Measurements from ENCODE around the gene ENDOD1.

The ENDOD1 gene

DNA sequence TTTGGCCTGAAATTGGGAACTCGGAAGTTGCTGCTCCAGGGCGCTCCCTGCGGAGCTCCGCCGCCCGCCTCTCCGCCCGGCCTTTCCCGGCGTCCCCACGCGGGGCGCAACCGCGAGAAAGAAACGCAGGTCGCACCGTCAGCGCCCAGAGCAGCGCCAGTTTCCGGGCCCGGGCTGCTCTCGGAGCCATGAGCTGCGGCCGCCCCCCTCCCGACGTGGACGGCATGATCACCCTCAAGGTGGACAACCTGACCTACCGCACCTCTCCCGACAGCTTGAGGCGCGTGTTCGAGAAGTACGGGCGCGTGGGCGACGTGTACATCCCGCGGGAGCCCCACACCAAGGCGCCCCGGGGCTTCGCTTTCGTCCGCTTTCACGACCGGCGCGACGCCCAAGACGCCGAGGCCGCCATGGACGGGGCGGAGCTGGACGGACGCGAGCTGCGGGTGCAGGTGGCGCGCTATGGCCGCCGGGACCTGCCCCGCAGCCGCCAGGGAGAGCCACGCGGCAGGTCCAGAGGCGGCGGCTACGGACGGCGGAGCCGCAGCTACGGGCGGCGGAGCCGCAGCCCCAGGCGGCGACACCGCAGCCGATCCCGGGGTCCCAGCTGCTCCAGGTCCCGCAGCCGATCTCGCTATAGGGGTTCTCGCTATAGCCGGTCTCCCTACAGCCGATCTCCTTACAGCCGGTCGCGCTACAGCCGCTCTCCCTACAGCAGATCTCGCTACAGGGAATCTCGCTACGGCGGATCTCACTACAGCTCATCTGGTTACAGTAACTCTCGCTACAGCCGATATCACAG is 22.4 kb upstream of the ENDOD1 start:
- H3K4me1 Mint-ChIP-seq (ENCODE audit: low read depth): peaks cover 20% of the 10 kb centered on the region

GRCh38 chr11:95067841-95068219 is 21.8 kb upstream of the ENDOD1 start:
- Mint-ChIP-seq H3K36me3 (ENCODE audit: low read depth) (peaks cover 19% of the 10 kb centered on the region), H3K4me1 (ENCODE audit: low read depth) (peaks cover 20% of the 10 kb centered on the region), H3K27ac (peak overlapping the region; percentile 95), H3K4me3 (peak overlapping the region; percentile 91), H3K9me3 (no peaks in the 10 kb centered on the region), H3K27me3 (ENCODE audit: low read depth) (peaks cover 14% of the 10 kb centered on the region)
- DNase-seq (ENCODE audit: low spot score): no peak

More for the DNA sequence above, 22.4 kb upstream of the ENDOD1 start:
- H3K27ac Mint-ChIP-seq: peak overlapping the region; percentile 95
- DNase-seq (ENCODE audit: low spot score): peak; percentile 77
- peak overlapping the region; percentile 91 for H3K4me3 Mint-ChIP-seq
- no peaks in the 10 kb centered on the region for H3K9me3 Mint-ChIP-seq
- H3K36me3 Mint-ChIP-seq (ENCODE audit: low read depth): peaks cover 17% of the 10 kb centered on the region
- H3K27me3 Mint-ChIP-seq (ENCODE audit: low read depth): peaks cover 20% of the 10 kb centered on the region

DNA sequence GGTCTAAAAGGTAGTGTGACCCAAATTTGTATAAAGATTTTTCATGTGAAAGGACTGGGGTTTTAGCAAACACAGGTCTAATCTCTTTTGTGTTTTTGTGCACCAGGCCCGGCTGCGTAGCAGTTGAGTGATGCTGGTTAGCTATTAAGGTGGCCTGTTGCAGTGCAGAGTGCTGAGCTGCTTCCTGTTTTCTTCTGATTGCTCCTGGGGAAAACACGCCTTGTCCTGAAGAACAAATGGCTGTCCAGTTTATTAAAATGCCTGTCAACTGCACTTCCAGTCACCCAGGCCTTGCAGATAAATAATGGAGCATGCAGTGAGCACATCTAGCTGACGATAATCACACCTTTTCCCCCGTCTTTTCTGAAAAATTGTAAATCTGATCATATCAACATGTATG is 21.1 kb upstream of the ENDOD1 start:
- Mint-ChIP-seq H3K4me3 (peak overlapping the region; percentile 91), H3K27ac (peak overlapping the region; percentile 95), H3K9me3 (no peaks in the 10 kb centered on the region), H3K36me3 (ENCODE audit: low read depth) (peaks cover 19% of the 10 kb centered on the region), H3K27me3 (ENCODE audit: low read depth) (peaks cover 11% of the 10 kb centered on the region), H3K4me1 (ENCODE audit: low read depth) (peaks cover 23% of the 10 kb centered on the region)
- peak; percentile 79 for DNase-seq (ENCODE audit: low spot score)

- Mint-ChIP-seq H3K36me3 (ENCODE audit: low read depth) (peaks cover 19% of the 10 kb centered on the region), H3K4me1 (ENCODE audit: low read depth) (peaks cover 23% of the 10 kb centered on the region), H3K4me3 (peak overlapping the region; percentile 0), H3K27me3 (ENCODE audit: low read depth) (peaks cover 3% of the 10 kb centered on the region), H3K27ac (no peak overlapping the region), H3K9me3 (no peaks in the 10 kb centered on the region)
- no peak for DNase-seq (ENCODE audit: low spot score)
Measured at GRCh38 chr11:95070471-95070870, 19.2 kb upstream of the ENDOD1 start.

GRCh38 chr11:95072948-95073347 is 16.7 kb upstream of the ENDOD1 start:
- H3K27ac Mint-ChIP-seq: no peak overlapping the region
- DNase-seq (ENCODE audit: low spot score): no peak
- H3K4me1 Mint-ChIP-seq (ENCODE audit: low read depth): peaks cover 30% of the 10 kb centered on the region
- no peaks in the 10 kb centered on the region for H3K27me3 Mint-ChIP-seq (ENCODE audit: low read depth)
- H3K9me3 Mint-ChIP-seq: no peaks in the 10 kb centered on the region
- H3K36me3 Mint-ChIP-seq (ENCODE audit: low read depth): peaks cover 19% of the 10 kb centered on the region
- no peak overlapping the region for H3K4me3 Mint-ChIP-seq

DNA sequence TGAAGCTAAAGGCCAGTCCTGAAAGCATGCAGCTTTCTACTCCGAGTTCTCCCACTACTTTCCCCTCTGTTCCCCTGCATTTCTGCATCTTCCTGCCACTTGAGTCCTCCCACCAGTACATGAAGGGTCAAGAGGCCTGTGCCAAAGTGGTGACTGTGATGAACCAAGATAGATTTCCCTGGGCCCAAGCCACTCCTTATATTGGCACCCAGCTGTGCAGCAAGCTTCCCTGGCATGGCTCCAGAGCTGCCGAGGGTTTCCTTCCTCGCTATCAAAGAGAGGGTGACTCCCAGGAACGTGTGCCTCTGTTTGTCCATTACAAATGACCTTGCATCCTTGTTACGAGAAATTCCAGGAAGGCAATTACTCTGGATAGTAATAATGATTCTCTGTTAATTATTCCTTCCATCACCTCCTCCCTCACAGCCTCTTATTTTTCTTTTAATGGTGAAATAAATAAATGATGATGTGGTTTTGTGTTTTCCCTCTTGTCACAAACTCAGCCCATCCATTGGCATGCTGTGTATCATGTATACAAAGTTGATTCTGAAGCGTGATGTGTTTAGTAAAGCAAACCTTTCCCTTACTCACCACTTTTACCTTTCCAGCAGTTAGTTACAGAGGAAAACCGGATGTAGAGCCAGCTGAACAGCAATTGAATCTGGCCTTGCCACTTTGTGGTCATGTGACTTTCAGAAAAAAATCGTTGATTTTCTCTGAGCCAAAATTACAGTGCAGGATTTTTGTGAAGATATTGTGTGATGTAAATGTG is 14.7 kb upstream of the ENDOD1 start:
- H3K4me3 Mint-ChIP-seq: no peak overlapping the region
- peaks cover 22% of the 10 kb centered on the region for H3K4me1 Mint-ChIP-seq (ENCODE audit: low read depth)
- DNase-seq (ENCODE audit: low spot score): no peak
- H3K9me3 Mint-ChIP-seq: no peaks in the 10 kb centered on the region
- peaks cover 12% of the 10 kb centered on the region for H3K36me3 Mint-ChIP-seq (ENCODE audit: low read depth)
- no peak overlapping the region for H3K27ac Mint-ChIP-seq
- no peaks in the 10 kb centered on the region for H3K27me3 Mint-ChIP-seq (ENCODE audit: low read depth)

DNA sequence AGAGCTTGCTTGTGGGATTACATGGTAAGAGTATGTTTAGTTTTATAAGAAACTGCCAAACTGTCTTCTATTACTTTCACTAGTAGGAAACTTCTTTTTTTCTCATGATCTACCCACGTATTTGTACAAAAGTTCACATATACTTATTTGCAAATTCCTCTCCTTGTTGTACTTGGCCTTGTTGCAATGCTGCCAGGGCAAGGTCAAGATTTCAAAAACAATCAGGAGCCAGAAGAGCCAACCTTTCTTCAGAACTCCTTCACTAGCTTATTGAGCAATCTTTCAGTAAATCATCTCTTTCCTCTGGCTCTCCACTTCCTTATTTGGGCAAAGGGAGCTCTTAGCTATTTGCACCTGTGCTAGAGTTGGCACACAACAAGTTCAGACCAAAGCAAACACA is 13.2 kb upstream of the ENDOD1 start:
- H3K27me3 Mint-ChIP-seq (ENCODE audit: low read depth): no peaks in the 10 kb centered on the region
- H3K9me3 Mint-ChIP-seq: no peaks in the 10 kb centered on the region
- H3K4me1 Mint-ChIP-seq (ENCODE audit: low read depth): peaks cover 15% of the 10 kb centered on the region
- H3K27ac Mint-ChIP-seq: peak overlapping the region; percentile 65
- H3K36me3 Mint-ChIP-seq (ENCODE audit: low read depth): peaks cover 4% of the 10 kb centered on the region
- no peak overlapping the region for H3K4me3 Mint-ChIP-seq
- no peak for DNase-seq (ENCODE audit: low spot score)

GRCh38 chr11:95076981-95077380 is 12.7 kb upstream of the ENDOD1 start:
- H3K27ac Mint-ChIP-seq: no peak overlapping the region

DNA sequence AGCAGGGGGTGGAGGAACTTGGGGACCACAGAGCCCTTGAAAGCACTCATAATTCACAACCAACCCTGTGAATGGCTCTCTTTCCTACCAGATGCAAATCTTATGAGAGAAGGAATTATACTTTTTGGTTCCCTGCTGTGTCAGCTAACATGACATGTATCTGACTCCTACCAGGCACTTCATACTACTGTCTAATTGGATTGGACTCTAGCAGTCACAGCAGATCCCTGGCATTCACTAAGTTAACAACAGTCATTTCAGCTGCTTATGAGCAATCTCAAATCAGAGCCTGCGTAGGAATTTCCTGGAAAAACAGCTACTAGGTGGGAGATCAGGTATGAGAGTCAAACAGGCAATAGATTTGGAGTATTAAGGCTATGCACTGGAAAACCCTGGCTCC is 11.1 kb upstream of the ENDOD1 start:
- DNase-seq (ENCODE audit: low spot score): no peak
- Mint-ChIP-seq H3K4me3 (no peak overlapping the region), H3K4me1 (ENCODE audit: low read depth) (peaks cover 12% of the 10 kb centered on the region), H3K9me3 (no peaks in the 10 kb centered on the region), H3K36me3 (ENCODE audit: low read depth) (no peaks in the 10 kb centered on the region), H3K27ac (no peak overlapping the region), H3K27me3 (ENCODE audit: low read depth) (no peaks in the 10 kb centered on the region)

More at GRCh38 chr11:95076981-95077380, 12.7 kb upstream of the ENDOD1 start:
- no peak for DNase-seq (ENCODE audit: low spot score)
- H3K9me3 Mint-ChIP-seq: no peaks in the 10 kb centered on the region
- peaks cover 15% of the 10 kb centered on the region for H3K4me1 Mint-ChIP-seq (ENCODE audit: low read depth)
- H3K27me3 Mint-ChIP-seq (ENCODE audit: low read depth): no peaks in the 10 kb centered on the region
- H3K36me3 Mint-ChIP-seq (ENCODE audit: low read depth): peaks cover 2% of the 10 kb centered on the region
- H3K4me3 Mint-ChIP-seq: no peak overlapping the region

- Mint-ChIP-seq H3K4me3 (no peak overlapping the region), H3K27ac (no peak overlapping the region), H3K27me3 (ENCODE audit: low read depth) (no peaks in the 10 kb centered on the region), H3K4me1 (ENCODE audit: low read depth) (peaks cover 26% of the 10 kb centered on the region), H3K9me3 (no peaks in the 10 kb centered on the region), H3K36me3 (ENCODE audit: low read depth) (no peaks in the 10 kb centered on the region)
- DNase-seq (ENCODE audit: low spot score): no peak
Measured at GRCh38 chr11:95081010-95081409, 8.6 kb upstream of the ENDOD1 start.

DNA sequence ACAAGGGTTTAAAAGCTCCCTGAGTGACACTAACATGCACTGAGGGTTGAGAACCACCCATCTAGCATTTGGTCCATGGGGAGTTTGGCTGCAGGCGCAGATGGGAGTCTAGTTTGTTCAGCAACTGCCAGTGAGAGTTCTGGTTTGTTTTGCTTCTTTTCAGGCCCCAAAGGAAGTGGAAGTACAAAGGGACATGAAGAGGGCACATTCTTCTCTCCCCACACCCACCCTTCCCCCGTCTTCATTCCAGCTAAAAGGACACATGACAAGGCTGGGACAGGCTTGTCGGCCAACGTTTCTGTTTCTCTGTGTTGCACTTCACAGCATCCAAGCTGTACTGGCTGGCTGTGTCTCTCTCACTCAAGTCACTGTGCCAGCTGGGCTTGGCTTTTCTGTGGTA is 8.2 kb upstream of the ENDOD1 start:
- DNase-seq (ENCODE audit: low spot score): no peak
- H3K27me3 Mint-ChIP-seq (ENCODE audit: low read depth): no peaks in the 10 kb centered on the region
- H3K4me3 Mint-ChIP-seq: no peak overlapping the region
- H3K36me3 Mint-ChIP-seq (ENCODE audit: low read depth): no peaks in the 10 kb centered on the region
- no peaks in the 10 kb centered on the region for H3K9me3 Mint-ChIP-seq
- peaks cover 23% of the 10 kb centered on the region for H3K4me1 Mint-ChIP-seq (ENCODE audit: low read depth)
- no peak overlapping the region for H3K27ac Mint-ChIP-seq

- no peak for DNase-seq (ENCODE audit: low spot score)
- Mint-ChIP-seq H3K4me3 (no peak overlapping the region), H3K27me3 (ENCODE audit: low read depth) (no peaks in the 10 kb centered on the region), H3K27ac (no peak overlapping the region), H3K36me3 (ENCODE audit: low read depth) (no peaks in the 10 kb centered on the region), H3K4me1 (ENCODE audit: low read depth) (peaks cover 15% of the 10 kb centered on the region), H3K9me3 (no peaks in the 10 kb centered on the region)
Measured at GRCh38 chr11:95082576-95083001, 7.1 kb upstream of the ENDOD1 start.

DNA sequence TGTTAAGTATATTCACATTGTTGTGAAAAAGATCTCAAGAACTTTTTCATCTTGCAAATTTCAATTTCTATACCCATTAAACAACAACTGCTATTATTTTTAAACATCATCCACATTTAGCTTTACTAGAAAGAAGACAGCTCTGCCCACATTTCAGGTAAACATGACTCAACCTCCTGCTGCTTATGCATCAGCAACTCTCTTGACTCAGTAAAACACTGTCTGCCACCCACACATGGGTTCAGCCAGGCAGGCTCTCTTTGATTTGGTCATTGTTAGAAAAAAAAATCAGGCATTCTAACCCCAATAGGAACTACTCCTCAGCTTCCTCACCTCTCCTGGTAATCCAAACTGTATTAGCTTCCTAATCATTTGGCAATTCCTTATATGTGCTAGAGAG is 5.1 kb upstream of the ENDOD1 start:
- H3K4me3 Mint-ChIP-seq: no peak overlapping the region
- no peaks in the 10 kb centered on the region for H3K9me3 Mint-ChIP-seq
- peaks cover 2% of the 10 kb centered on the region for H3K36me3 Mint-ChIP-seq (ENCODE audit: low read depth)
- DNase-seq (ENCODE audit: low spot score): peak; percentile 73
- no peaks in the 10 kb centered on the region for H3K27me3 Mint-ChIP-seq (ENCODE audit: low read depth)
- no peak overlapping the region for H3K27ac Mint-ChIP-seq
- H3K4me1 Mint-ChIP-seq (ENCODE audit: low read depth): peaks cover 24% of the 10 kb centered on the region

GRCh38 chr11:95085117-95085816 is 4.4 kb upstream of the ENDOD1 start:
- H3K9me3 Mint-ChIP-seq: no peaks in the 10 kb centered on the region
- no peak for DNase-seq (ENCODE audit: low spot score)
- peaks cover 2% of the 10 kb centered on the region for H3K36me3 Mint-ChIP-seq (ENCODE audit: low read depth)
- H3K27me3 Mint-ChIP-seq (ENCODE audit: low read depth): no peaks in the 10 kb centered on the region
- no peak overlapping the region for H3K27ac Mint-ChIP-seq
- H3K4me1 Mint-ChIP-seq (ENCODE audit: low read depth): peaks cover 24% of the 10 kb centered on the region
- no peak overlapping the region for H3K4me3 Mint-ChIP-seq
